ENCODE results near the gene SDF4.

The SDF4 gene

DNA sequence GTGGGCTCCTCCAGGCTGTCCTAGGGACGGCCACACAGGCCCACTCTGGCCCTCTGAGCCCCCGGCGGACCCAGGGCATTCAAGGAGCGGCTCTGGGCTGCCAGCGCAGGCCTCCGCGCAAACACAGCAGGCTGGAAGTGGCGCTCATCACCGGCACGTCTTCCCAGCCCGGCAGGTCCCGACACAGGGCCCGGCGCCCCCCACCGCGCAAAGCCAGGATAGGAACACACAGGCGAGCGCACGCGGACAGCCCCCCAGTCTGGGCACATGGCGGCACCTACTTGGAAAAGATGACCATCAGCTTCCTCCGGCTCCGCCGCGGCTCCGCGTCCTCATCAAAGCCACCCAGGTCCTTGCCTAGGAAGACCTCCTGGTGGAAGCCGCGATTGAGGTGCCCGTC lies 3.6 kb downstream of the SDF4 start:
- DNase-seq (ENCODE audit: low read depth): no peak

DNA sequence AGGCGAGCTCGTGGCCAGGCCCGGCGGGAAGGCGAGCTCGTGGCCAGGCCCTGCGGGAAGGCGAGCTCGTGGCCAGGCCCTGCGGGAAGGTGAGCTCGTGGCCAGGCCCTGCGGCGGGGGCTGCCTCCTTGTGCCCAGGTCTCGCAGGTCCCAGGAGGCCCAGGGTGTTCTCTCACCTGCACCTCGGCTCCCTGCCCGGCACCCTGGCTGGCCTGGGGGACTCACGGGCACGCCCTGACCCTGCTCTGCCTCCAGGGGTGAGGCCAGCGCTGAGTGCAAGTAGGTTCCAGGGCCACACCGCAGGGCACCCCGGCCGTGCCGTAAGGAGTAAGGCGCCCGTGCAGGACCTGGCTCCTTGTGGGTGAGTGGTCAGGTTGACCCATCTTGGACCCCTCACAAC lies 4.4 kb downstream of the SDF4 start:
- no peak for DNase-seq (ENCODE audit: low read depth)

DNA sequence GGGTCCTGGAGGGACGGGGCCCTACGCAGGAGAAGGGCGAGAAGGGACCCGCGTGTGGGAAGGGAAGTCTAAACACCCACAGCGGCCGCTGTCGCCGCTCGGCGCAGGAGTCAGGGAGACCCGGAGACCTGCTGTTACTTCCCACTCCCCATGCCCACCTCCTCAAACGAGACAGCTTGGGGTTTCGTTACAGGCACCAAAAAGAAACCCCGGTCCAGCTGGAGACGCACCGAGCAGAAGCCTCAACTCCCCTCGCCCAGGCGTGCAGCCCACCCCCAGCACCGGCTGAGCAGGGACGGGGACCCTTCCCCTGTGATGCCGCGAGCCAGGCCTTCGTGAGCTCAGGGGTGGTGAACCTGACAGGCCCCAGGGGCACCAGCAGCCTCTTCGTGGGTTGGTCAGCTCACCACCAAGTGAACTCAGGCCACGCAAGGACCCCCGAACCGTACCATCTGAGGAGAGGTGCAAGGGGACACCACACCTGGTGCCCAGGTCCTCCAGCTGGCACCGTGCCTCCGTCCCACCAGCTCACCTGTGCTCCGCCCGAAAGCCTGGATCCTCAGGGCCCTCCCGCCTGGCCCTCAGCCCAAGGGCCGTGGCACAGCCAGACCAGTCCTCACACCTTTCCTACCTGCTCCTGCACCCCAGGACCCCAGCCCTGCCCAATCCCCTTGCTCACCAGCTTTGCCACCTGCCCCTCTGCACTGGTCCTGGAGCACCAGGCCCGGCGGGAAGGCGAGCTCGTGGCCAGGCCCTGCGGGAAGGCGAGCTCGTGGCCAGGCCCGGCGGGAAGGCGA lies 5.0 kb downstream of the SDF4 start:
- no peak for DNase-seq (ENCODE audit: low read depth)

DNA sequence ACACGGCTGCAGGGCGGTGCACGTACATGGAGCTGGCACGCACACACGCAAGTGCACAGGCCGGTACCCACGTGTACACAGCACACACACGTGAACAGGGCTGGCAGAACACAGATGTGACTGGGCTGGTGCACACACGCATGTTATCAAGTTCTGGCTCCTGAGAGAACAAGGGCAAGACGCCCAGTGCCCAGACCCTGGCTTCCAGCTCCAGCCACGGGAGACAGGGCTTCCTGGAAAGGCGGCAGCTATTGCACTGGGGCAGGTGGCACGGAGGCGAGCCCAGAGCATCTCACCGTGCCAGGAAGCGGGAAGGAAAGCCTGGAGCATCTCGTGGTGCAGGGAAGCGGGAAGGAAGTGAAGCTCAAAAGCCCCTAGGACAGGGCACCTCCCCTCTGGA lies 5.9 kb downstream of the SDF4 start:
- DNase-seq (ENCODE audit: low read depth): no peak

DNA sequence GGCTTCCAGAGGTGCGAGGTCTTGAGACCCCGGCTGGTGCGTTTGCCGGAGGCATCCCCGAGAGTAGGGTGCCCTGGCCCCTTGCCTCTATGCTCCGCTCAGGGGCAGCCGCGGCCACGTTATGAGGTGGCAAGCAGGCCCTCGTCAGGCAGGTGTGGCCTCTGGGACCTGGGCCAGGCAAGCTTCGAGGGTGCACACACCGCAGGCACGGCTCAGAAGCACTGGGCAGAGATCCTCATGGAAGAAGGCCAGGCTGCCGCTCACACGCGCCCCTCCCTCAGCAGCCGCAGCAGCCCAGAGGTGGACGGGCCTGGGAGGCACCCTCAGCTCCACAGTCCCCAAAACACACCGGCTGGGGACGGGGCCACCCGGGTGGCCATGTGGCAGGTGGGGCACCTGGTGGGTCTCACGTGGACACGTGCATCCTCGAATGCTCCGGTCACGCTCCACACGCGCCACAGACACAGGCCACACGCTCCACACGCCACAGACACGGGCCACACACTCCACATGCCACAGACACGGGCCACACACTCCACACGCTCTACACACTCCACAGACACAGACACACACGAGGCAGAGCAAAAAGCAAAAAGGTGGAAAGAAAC lies 6.5 kb downstream of the SDF4 start:
- DNase-seq (ENCODE audit: low read depth): no peak

DNA sequence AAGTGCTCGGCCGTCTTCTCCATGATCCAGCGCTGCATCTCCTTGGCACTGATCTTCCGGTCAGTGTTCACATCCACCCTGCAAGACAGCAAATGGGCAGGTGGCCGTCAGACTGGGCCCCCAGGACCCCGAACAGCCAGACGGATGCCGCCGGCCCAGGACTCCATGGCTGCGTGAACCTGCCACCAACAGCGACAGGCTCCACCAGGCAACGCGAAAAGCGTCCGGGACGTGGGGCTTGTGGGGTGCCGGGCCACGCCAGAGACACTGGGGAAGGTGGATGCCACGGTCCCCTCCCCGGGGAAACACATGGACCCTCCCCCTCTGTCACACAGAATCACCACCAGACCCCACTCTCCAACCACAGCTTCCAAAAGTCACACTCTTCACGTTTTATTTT lies 7.9 kb downstream of the SDF4 start:
- no peak for DNase-seq (ENCODE audit: low read depth)

DNA sequence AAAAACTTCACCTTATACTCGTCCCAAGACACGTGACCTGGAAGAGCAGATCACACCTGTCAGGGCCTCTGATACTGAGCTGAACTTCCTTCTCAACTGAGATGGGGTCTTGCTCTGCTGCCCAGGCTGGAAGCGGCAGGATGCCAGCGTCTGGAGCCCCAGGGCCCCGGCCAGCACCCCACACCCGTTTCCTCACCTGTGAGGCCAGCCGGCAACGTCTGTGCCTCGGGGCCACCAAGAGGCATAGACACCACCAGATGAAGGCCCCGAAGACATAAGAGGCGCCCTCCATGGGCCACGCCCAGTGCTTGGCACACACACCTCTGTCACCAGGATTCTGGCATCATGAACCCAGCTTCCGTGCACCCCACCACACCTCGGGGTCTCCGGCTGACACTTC lies 8.5 kb downstream of the SDF4 start:
- no peak for DNase-seq (ENCODE audit: low read depth)

DNA sequence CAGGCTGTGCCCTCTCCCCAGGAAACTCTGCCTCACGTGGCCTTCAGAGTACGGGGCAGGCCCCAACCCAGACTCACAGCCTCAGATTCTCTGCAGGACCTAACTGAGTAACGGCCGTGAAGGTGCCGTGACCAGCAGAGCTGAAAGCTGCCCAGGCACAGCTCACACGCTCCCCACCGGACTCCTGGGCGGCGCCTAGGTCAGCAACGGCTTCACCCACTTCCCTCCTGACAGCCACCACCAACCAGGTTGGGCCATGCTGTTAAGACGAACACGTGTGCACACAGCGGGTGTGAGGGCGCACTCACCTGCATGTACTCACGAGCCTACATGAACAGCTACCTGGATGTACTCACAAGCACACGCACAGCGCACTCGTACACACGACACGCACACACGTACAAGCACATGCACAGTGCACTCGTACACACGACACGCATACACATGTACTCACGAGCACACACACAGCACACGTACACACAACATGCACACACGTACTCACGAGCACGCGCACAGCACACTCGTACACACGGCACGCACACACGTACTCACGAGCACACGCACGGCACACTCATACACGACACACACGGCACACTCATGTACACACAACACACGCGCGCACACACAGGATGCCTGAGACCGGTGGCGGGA lies 9.1 kb downstream of the SDF4 start:
- no peak for DNase-seq (ENCODE audit: low read depth)

DNA sequence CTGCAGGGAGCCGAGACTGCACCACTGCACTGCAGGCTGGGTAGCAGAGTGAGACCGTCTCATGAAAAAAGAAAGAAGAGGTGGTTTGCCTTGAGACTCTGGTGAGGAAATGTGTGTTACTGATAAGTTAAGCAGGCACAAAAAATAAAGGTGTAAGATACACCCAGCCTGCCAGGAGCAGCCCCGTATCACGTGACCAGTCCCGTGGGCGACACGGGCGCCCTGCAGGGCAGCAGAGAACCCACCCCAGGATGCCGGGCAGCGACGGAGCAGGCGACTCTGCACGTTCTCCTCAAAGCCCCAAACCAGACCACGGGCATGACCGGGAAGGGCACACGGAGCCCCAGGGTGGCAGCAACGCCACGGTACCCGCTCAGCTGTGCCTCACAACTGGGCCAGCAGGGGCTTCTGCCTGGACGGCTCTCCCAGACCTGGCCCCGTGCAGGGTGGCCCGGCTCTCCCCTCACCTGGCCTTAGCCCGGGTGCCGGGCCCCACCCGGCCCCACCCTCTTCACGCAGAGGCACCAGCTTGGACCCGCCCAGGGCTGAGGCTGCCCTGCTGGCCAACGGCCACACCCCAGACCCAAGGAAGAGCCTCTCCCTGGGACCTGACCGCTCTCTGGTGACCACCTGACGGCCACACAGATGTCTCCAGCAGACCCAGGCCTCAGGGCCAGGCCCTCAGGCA lies 9.8 kb downstream of the SDF4 start:
- DNase-seq (ENCODE audit: low read depth): no peak

DNA sequence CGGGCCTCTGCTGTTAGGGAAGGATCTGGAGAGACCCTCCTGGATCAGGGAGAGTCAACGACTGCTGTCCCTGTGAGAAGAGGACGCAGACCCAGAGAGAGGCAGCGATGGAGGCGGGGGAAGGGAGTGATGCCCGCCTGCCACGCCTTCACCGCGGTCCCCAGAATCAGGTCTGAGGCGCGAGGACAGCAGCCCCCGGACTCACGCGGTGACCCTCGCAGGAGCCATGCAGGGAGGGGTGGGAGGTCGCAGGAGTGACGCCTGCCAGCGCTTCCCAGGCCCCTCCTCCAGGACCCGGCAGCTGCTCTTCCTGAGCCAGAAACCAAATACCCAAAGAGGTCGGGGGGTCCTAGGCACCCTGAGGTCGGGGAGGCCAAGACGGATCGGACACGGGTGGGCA lies 11.6 kb downstream of the SDF4 start:
- DNase-seq (ENCODE audit: low read depth): no peak

DNA sequence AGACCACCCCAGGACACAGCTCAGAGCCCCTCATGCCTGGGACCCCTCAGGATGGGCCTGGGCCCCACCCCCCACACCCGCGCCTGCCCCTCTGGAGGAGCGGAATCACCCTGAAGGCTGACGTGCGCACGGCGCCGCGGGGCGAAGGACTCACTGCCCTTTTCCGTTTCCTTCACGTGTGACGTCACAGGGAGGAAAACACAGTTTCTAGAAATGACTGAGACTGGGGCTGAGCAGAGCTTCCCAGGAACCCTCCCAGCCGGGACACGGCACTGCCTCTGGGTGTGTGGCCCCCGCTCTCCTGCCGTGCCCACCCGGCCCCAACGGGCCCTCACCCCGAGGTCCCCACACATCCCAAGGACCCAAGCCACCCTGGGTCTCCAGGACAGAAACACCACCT lies 12.5 kb downstream of the SDF4 start:
- no peak for DNase-seq (ENCODE audit: low read depth)

DNA sequence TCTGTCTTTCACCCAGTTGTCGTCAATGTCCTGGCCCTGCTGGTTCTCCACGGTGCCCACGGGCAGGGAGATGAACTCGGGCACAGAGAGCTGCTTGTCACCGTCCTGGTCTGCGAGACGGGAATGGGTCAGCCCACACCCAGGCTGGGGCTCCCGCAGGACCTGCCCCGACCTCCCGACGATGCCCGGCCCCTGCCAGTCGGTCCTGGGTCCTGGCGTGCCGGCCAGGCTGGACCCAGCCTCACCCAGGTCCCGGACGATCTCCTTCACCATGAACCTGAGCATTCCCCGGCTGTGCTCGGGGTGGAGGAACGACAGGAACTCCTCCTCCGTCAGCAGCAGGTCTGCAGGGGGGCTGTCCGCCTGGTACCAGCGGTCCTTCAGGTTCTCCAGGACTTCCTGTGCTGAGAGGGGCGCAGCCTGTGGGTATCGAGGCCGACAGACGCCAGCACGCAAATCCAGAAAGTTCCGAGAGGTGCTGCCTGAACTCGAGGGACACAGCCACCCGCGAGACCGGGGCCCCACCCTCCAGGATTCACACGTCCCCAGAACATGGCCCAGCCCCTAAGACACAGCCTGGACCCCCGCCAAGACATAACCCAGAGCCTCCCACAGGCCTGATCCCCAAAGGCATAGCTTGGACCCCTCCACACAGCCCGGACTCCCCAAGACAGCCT lies 13.1 kb downstream of the SDF4 start:
- no peak for DNase-seq (ENCODE audit: low read depth)

DNA sequence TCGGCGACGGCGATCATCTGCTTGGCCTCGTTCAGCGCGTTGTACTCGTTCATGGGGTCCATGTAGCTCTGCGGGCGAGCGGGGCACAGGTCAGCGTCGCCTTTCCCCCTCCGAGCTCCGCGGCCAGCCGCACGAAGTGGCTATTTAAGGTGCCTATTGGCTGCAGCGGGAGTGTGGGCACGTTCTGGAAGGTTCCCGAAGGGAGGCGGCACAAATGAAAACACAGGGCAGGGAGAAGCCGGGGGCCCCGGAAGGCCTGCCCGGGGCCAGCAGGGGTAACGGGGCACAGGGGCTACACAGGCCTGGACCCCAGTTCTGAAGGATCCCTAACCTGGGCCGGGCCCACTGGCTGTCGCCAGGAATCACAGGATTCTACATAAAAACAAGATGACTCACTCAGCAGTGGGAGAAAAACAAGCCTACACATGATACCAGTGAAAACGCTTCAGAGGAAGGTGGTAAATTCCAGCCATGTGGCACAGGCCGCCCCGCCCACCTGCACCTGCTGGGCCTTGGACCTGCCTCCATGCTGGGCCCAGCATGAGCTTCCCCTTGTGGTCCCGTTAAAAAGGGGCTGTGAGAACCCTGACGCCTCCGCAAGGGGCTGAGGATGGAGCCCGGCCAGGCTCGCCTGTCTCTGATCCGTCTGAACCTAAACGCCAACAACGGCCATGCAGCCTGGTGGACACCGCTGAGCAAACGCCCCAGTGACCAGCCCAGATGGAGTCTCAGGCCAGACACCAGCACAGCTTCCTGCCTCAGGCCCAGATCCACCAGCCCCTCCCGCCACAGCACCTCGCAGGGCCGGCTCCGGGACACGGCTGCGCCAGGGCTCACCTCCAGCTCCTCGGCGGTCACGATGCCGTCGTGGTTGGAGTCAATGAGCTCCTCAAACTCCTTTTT lies 13.9 kb downstream of the SDF4 start:
- DNase-seq (ENCODE audit: low read depth): peak; percentile 53

DNA sequence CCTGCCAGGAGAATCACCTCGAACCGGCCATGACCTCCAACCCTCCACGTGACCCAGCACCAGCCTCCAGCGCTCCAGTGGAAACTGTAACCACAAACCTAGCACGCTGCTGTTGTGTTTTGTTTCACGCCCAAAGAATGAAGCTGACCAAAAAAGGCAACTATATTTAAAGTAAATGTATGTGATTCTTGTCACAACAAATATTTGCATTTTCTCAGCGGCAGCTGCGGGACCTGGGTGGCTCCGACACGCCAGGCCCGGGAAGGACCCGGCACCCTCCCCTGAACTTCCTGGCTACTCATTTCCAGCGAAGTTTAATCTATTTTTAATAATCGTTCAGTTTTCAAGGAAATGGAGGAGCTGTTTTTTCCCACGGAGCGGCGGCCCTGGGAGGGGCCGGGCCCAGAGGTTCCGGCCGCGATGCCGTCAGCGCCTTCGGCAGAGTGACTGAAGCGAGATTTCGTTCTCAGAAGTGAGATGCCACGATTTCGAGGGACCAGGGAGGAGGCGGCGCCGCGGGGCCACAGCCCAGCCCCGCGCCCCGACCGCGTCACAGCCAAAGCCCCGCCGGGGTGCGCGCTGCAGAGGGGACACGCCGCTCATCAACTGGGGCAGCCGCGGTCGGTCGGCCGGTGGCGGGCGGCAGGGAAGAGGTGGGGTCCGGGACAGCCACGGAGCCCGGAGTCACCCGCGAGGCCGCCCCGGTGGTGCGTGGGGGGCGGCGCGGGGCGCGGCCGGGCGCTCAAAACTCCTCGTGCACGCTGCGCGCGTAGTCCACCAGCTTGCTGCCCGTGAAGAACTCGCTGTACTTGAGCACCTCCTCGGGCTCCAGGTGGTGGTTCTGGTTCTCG lies 14.8 kb downstream of the SDF4 start:
- no peak for DNase-seq (ENCODE audit: low read depth)

DNA sequence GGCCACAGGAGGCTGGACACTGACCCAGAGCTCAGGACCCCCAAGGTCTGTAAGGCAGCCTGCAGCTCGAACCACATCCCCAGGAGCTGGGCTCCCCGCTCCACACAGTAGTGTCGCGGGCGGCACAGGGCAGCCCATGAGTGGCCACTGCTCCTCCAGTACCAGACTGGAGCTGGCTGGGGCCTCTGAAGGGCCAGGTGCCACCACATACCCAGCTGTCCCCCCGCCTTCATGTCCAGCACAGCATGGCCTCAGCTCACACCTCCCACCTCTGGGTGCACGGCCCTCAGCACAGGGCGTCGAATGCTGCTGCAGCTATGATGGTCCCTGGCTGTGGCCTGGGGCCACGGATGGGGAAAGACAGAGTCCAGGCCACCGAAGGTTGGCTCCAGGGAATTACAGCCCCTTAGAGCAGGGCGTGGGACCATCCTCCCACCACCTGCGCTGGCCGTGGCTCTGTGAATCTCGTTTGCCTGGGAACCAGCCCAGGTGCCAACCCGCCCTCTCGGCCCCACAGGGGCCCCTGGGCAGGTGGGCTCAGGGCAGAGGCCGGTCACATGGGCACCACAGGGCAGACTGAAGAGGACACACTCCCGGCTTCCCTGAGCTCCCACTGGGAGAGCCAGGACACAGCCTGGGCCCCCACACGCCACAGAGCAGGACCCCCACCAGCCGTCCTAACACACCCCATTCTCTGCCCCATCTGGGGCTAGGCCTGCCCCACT lies 15.8 kb downstream of the SDF4 start:
- DNase-seq (ENCODE audit: low read depth): no peak

DNA sequence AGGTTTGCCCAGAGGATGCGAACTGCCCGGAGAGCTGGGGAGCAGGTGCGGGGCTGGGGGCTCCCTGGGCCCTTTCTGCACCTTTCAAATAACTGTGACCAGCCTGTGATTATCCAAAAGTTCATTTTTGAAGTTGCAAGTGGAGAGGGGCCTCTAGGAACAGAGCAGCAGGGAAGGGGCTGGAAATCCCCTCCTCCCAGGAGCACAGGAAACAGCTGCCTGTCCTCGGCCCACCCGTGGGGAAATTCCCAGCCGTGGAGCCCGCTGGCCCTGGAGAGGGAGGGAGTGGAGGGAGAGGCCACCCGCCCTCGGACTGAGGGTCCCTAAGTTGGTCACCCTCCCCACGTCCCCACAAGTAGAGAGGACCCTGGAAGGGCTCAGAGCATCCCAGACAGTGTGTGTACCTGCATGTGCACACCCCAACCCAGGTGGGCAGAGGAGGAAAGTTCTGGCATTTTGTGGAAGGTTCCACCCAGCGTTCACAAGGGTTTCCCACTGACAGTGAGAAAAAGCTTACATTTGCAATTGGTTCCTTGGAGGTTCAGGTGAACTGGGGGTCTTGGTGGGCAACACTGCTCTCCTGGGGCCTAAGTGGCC lies 16.6 kb downstream of the SDF4 start:
- DNase-seq (ENCODE audit: low read depth): no peak

DNA sequence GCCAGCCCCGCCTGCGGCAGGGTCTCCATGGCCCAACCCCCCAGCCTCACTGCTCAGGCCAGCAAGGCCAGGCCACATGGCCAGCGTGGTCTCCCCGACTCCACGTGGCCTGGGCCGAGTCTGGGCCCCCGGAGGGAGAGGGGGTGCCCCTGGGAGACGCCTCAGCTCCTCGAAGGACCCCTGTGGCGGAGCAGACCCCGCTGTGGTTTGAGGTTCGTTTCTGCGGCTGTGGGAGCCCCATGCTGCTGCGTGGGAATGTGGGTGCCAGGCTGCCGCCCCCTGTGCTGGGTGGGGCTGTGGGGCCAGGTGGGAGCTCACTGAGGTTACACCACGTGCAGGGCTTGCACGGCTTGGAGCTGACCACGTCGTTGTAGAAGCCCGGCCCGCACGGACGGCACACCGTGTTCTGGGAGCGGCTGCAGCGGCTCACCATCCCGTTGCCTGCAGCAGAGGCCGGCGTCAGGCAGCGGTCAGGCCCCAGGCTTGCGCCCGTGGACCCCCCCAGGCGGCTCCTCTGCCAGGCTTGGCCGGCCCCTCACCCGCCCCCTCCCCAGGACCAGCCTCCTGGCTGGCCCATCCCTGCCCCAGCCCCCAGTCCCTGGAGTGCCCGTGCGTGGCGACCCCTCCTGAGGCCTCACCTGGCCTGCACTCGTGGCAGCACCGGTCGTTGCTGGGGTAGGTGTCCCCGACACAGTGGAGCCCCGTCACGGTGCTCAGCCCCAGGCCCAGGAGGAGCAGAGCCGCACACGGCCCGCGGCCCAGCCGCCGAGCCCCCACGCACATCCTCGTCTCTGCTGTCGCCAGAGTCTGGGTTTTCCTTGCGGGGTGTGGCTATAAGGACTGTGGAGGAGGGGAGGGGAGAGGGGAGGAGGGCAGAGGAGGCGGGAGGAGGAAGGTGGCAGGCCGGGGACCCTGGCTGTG lies 18.2 kb downstream of the SDF4 start, which contains the start of gene TNFRSF4:
TSS of gene TNFRSF4 (minus strand) at position 809 of the 921 bp plus-strand sequence. CDS start at position 783, 26 bp downstream.
- DNase-seq (ENCODE audit: low read depth): no peak

DNA sequence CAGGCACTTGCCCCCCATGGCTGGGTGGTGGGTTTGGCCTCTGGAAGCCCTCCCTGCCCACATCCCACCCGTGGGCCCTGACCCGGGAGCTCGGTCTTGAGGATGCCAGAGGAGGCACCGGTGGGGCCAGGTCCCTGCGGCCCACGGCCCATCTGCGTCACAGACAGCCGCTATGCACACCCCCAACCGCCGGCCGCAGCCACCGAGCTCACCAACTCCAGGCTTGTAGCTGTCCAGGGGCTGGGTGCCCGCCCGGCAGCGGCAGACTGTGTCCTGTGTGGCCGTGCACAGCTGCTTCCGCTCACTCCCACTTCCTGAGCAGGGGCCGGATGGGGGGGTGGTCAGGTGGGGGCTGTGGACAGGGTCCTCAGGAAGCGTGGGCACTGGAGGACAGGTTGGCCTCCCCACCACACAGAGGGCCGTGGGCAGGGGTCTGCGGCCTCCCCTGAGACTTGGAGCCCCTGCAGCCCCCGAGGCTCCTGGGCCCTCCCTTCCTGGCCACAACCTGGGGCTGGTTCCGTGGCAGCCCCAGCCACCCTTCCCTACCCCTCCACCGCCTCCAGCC lies 18.9 kb downstream of the SDF4 start:
- no peak for DNase-seq (ENCODE audit: low read depth)

All from iris pigment epithelial cell (primary cell).